Measurements from ENCODE around the gene EPB42. TPM values are rescaled to one million over a fixed set of nuclear protein-coding genes. Genes with fewer than 3 reads are reported as not detected.
A peak's percentile ranks its signal among the peaks of the same experiment; 100 is the strongest.

EPB42 gene
- polyA plus RNA-seq, 3 donors, result 0.08 to 0.13 TPM; not detected in 1

DNA sequence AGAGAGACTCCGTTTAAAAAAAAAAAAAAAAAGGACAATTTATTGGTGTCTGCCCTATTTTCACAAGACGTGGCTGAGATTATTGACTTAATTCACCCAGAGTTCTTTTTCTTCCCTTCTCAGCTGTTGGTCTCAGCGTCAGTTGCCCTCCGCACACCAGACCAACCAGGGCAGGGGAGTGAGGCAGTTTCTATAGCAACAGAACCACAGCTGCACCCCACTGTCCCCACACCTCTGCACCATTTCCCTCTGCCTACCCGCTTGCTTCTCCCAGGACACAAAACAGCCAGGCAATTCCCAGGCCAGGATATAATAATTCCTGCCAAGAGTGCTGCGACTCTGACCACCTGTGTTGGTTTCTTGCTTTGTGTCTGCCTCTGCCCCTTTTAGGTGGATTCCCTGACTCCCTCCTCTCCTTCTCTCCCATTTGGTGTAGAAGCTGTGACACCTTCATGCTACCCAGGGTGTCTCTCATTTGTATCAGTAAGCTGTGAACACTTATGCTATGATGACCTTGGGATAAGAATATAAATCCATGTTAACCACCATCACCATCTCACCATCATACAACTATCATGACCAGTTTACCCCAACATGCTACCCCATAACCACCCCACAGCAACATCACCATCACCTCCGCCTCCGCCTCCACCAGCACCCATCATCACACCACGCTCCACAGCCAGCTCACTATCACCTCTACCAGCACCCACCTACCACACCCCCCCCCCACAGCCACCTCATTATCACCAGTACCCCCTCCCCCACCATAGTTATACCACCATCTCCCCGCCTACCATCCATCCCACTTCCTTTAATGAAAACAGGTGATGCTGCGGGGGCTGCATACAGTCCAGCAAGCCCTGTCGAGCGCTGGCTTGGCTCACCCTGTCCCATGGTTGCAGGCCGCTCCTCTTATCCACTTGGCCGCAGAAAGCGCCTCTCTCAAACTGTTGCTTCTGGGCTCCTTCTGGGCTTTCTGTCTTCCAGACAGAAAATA lies 589 bp downstream of the EPB42 start:
- no peak overlapping the region for H3K27ac Mint-ChIP-seq
- no peak overlapping the region for H3K4me3 ChIP-seq (replicated peaks in 1 of 3; ENCODE audit: low read depth in 2 of 3, low read length in 3 of 3)
- no peak overlapping the region for H3K4me3 Mint-ChIP-seq

GRCh38 chr15:43218908-43219706 lies 1.7 kb downstream of the EPB42 start:
- Histone ChIP-seq H3K9ac (ENCODE audit: insufficient read depth, low read length, poor library complexity, severe bottlenecking) (no peak overlapping the region), H3K36me3 (replicated peaks in 1 of 2; ENCODE audit: control insufficient read depth in 1 of 2, insufficient read depth in 2 of 2, low read length in 2 of 2) (no peaks in the 10 kb centered on the region), H4K20me1 (ENCODE audit: insufficient read depth, low read length) (no peaks in the 10 kb centered on the region), H3K27ac (ENCODE audit: low read depth in 1 of 2, low read length in 2 of 2) (no peak overlapping the region), H3K27me3 (ENCODE audit: control insufficient read depth in 2 of 2, insufficient read depth in 2 of 2, low read length in 2 of 2) (no peaks in the 10 kb centered on the region), H3K4me2 (replicated peaks; ENCODE audit: extremely low read depth, low read length, poor library complexity, severe bottlenecking) (no peak overlapping the region), H3K79me2 (ENCODE audit: insufficient read depth, low read length) (no peaks in the 10 kb centered on the region), H3K4me1 (ENCODE audit: control insufficient read depth in 1 of 2, insufficient read depth in 2 of 2, low read length in 2 of 2) (no peaks in the 10 kb centered on the region), H2AFZ (ENCODE audit: insufficient read depth, low read depth, low read length, poor library complexity, severe bottlenecking) (no peak overlapping the region), H3K9me3 (replicated peaks in 1 of 2; ENCODE audit: control insufficient read depth in 1 of 2, insufficient read depth in 1 of 2, low read length in 2 of 2) (no peaks in the 10 kb centered on the region), H3K4me3 (replicated peaks in 1 of 3; ENCODE audit: low read depth in 2 of 3, low read length in 3 of 3) (no peak overlapping the region)
- WGBS (ENCODE audit: insufficient coverage), result 76% methylated on average over 5 of the region's 13 CpGs
- TF ChIP-seq, protein P1, sequence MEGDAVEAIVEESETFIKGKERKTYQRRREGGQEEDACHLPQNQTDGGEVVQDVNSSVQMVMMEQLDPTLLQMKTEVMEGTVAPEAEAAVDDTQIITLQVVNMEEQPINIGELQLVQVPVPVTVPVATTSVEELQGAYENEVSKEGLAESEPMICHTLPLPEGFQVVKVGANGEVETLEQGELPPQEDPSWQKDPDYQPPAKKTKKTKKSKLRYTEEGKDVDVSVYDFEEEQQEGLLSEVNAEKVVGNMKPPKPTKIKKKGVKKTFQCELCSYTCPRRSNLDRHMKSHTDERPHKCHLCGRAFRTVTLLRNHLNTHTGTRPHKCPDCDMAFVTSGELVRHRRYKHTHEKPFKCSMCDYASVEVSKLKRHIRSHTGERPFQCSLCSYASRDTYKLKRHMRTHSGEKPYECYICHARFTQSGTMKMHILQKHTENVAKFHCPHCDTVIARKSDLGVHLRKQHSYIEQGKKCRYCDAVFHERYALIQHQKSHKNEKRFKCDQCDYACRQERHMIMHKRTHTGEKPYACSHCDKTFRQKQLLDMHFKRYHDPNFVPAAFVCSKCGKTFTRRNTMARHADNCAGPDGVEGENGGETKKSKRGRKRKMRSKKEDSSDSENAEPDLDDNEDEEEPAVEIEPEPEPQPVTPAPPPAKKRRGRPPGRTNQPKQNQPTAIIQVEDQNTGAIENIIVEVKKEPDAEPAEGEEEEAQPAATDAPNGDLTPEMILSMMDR (IDR thresholded peaks at IDR 0.05), result peak; percentile 24
- Mint-ChIP-seq H3K36me3 (no peaks in the 10 kb centered on the region), H3K9me3 (peaks cover 0 to 8% (median 4%) of the 10 kb centered on the region in 7 donors), H3K27me3 (ENCODE audit: low read depth in 3 of 3) (peaks cover 5 to 9% (median 7%) of the 10 kb centered on the region in 3 donors), H3K4me3 (no peak overlapping the region), H3K27ac (no peak overlapping the region), H3K4me1 (no peaks in the 10 kb centered on the region)
- no peak for DNase-seq
- intact Hi-C loops (cut with micrococcal nuclease), result no loop called here

More for the DNA sequence above, 589 bp downstream of the EPB42 start:
- H3K36me3 Mint-ChIP-seq, result no peaks in the 10 kb centered on the region
- Histone ChIP-seq H3K79me2 (ENCODE audit: insufficient read depth, low read length) (no peaks in the 10 kb centered on the region), H3K27ac (ENCODE audit: low read depth in 1 of 2, low read length in 2 of 2) (no peak overlapping the region), H2AFZ (ENCODE audit: insufficient read depth, low read depth, low read length, poor library complexity, severe bottlenecking) (no peak overlapping the region), H3K9me3 (replicated peaks in 1 of 2; ENCODE audit: control insufficient read depth in 1 of 2, insufficient read depth in 1 of 2, low read length in 2 of 2) (no peaks in the 10 kb centered on the region), H3K36me3 (replicated peaks in 1 of 2; ENCODE audit: control insufficient read depth in 1 of 2, insufficient read depth in 2 of 2, low read length in 2 of 2) (no peaks in the 10 kb centered on the region), H3K27me3 (ENCODE audit: control insufficient read depth in 2 of 2, insufficient read depth in 2 of 2, low read length in 2 of 2) (no peaks in the 10 kb centered on the region), H3K9ac (ENCODE audit: insufficient read depth, low read length, poor library complexity, severe bottlenecking) (no peak overlapping the region), H3K4me1 (ENCODE audit: control insufficient read depth in 1 of 2, insufficient read depth in 2 of 2, low read length in 2 of 2) (no peaks in the 10 kb centered on the region), H4K20me1 (ENCODE audit: insufficient read depth, low read length) (no peaks in the 10 kb centered on the region), H3K4me2 (replicated peaks; ENCODE audit: extremely low read depth, low read length, poor library complexity, severe bottlenecking) (no peak overlapping the region)
- H3K9me3 Mint-ChIP-seq, result peaks cover 0 to 8% (median 4%) of the 10 kb centered on the region in 7 donors
- intact Hi-C loops (cut with micrococcal nuclease), result no loop called here
- DNase-seq, result no peak
- 97% methylated on average over 13 of the region's 16 CpGs for WGBS (ENCODE audit: insufficient coverage)
- no peaks in the 10 kb centered on the region for H3K4me1 Mint-ChIP-seq
- peaks cover 9 to 10% (median 9%) of the 10 kb centered on the region in 3 donors for H3K27me3 Mint-ChIP-seq (ENCODE audit: low read depth in 3 of 3)
- TF ChIP-seq, protein P1 (IDR thresholded peaks at IDR 0.05), result no peak
